GM23338 (cell line): ENCODE measurements around the gene DDT. TPM values are rescaled to one million over a fixed set of nuclear protein-coding genes. Genes with fewer than 3 reads are reported as not detected.
"Not testable (repeated sequence)": the region's sequence is repeated elsewhere in the genome, so short reads cannot be mapped to it uniquely, and the experiment has no call there.

Experiments
- ATAC-seq: fragments of 200-7000 bp; cut with Tn5 transposase; 3 replicates; pipeline ENCODE4 v1.9.1; 2020
- DNase-seq: peaks from one replicate; pipeline ENCODE4 v3.0.0-alpha.2; 2015; ENCODE audit warnings: low spot score
- H2AFZ ChIP-seq: fragments of 200-600 bp; sonication (generic); 2 replicates; pipeline ENCODE4 v1.8.0; 2016; ENCODE audit warnings: antibody characterized with exemption, mild to moderate bottlenecking, moderate library complexity
- H3F3A ChIP-seq: fragments of 200-600 bp; sonication (generic); replicated peaks from 2 replicates; pipeline ENCODE4 v1.8.0; 2017; ENCODE audit warnings: antibody characterized with exemption, mixed run types, low read depth
- H3K27ac ChIP-seq: fragments of 200-600 bp; sonication (generic); 2 replicates; pipeline ENCODE4 v1.6.1; 2016; ENCODE audit warnings: low read depth
- H3K27me3 ChIP-seq: fragments of 200-600 bp; sonication (generic); 2 replicates; pipeline ENCODE4 v1.8.0; 2016; ENCODE audit warnings: mild to moderate bottlenecking, mixed run types, moderate library complexity; ENCODE audit not compliant: insufficient read depth
- H3K36me3 ChIP-seq: fragments of 200-600 bp; sonication (generic); 2 replicates; pipeline ENCODE4 v1.8.0; 2016; ENCODE audit warnings: mild to moderate bottlenecking; ENCODE audit not compliant: insufficient read depth
- H3K4me1 ChIP-seq: fragments of 200-600 bp; sonication (generic); 2 replicates; pipeline ENCODE4 v1.8.0; 2016; ENCODE audit warnings: mild to moderate bottlenecking, moderate library complexity; ENCODE audit not compliant: insufficient read depth
- H3K4me2 ChIP-seq: fragments of 200-600 bp; sonication (generic); 2 replicates; pipeline ENCODE4 v1.7.1; 2017; ENCODE audit warnings: mixed run types
- H3K4me3 ChIP-seq: fragments of 200-600 bp; sonication (generic); 2 replicates; pipeline ENCODE4 v1.6.1; 2016; ENCODE audit warnings: mixed run types
- H3K79me2 ChIP-seq: fragments of 200-600 bp; sonication (generic); replicated peaks from 2 replicates; pipeline ENCODE4 v1.8.0; 2017; ENCODE audit warnings: mild to moderate bottlenecking; ENCODE audit not compliant: insufficient read depth
- H3K9me2 ChIP-seq: fragments of 200-600 bp; sonication (generic); 2 replicates; pipeline ENCODE4 v1.8.0; 2017; ENCODE audit not compliant: insufficient read depth
- H4K20me1 ChIP-seq: fragments of 200-600 bp; sonication (generic); replicated peaks from 2 replicates; pipeline ENCODE4 v1.8.0; 2017; ENCODE audit warnings: mild to moderate bottlenecking; ENCODE audit not compliant: insufficient read depth
- H3K27ac Mint-ChIP-seq: 2 replicates; pipeline ENCODE4 v1.8.0; 2020; ENCODE audit warnings: inconsistent platforms, mild to moderate bottlenecking, moderate library complexity, mixed read lengths
- H3K27me3 Mint-ChIP-seq: 3 replicates; pipeline ENCODE4 v1.8.0; 2022; ENCODE audit warnings: low read depth, mild to moderate bottlenecking, moderate library complexity, mixed read lengths, inconsistent platforms; ENCODE audit not compliant: insufficient read depth, poor library complexity
- H3K36me3 Mint-ChIP-seq: 3 replicates; pipeline ENCODE4 v1.8.0; 2021; ENCODE audit warnings: low read depth, mild to moderate bottlenecking, inconsistent platforms, moderate library complexity, mixed read lengths
- H3K4me1 Mint-ChIP-seq: 3 replicates; pipeline ENCODE4 v1.8.0; 2020; ENCODE audit warnings: mild to moderate bottlenecking, inconsistent platforms, mixed read lengths
- H3K4me3 Mint-ChIP-seq: 3 replicates; pipeline ENCODE4 v1.8.0; 2021; ENCODE audit warnings: moderate library complexity, mild to moderate bottlenecking, inconsistent platforms, mixed read lengths
- H3K9me3 Mint-ChIP-seq: 3 replicates; pipeline ENCODE4 v1.8.0; 2020; ENCODE audit warnings: moderate library complexity, mild to moderate bottlenecking, inconsistent platforms, mixed read lengths
- CTCF ChIP-seq, 2 experiments: fragments of 200-600 bp in 1 of 2; sonication (generic) in 1 of 2; conservative IDR thresholded peaks; 2 replicates each; pipeline versions ENCODE4 v1.5.1 to v1.6.1; 2016 to 2017; ENCODE audit warnings: antibody characterized with exemption in 2 of 2, low read depth in 2 of 2, mild to moderate bottlenecking in 2 of 2, moderate library complexity in 1 of 2
- ETS1 ChIP-seq: IDR thresholded peaks from 2 replicates; pipeline ENCODE4 v1.6.1; 2016; ENCODE audit warnings: antibody characterized with exemption
- EZH2 ChIP-seq: fragments of 200-600 bp; sonication (generic); IDR thresholded peaks from one replicate; pipeline ENCODE4 v1.8.0; 2017; ENCODE audit warnings: antibody characterized with exemption, mild to moderate bottlenecking, low read depth; ENCODE audit not compliant: unreplicated experiment
- EZH2phosphoT487 ChIP-seq: fragments of 200-600 bp; sonication (generic); IDR thresholded peaks from one replicate; pipeline ENCODE4 v1.8.1; 2018; ENCODE audit warnings: antibody characterized with exemption; ENCODE audit not compliant: unreplicated experiment
- JUNB ChIP-seq: IDR thresholded peaks from one replicate; pipeline ENCODE4 v1.6.1; 2016; ENCODE audit warnings: antibody characterized with exemption; ENCODE audit not compliant: unreplicated experiment
- NANOG ChIP-seq: IDR thresholded peaks from 2 replicates; pipeline ENCODE4 v1.6.1; 2016; ENCODE audit warnings: antibody characterized with exemption, borderline replicate concordance
- POLR2AphosphoS5 ChIP-seq: IDR thresholded peaks from 2 replicates; pipeline ENCODE4 v1.6.1; 2016; ENCODE audit warnings: antibody characterized with exemption, low read depth
- REST ChIP-seq: IDR thresholded peaks from one replicate; pipeline ENCODE4 v1.6.1; 2018; ENCODE audit warnings: antibody characterized with exemption; ENCODE audit not compliant: unreplicated experiment
- STAT1 ChIP-seq: IDR thresholded peaks from one replicate; pipeline ENCODE4 v1.6.1; 2016; ENCODE audit warnings: antibody characterized with exemption; ENCODE audit not compliant: unreplicated experiment
- ZNF331 ChIP-seq: fragments of 250-450 bp; sonication (Bioruptor Pico); IDR thresholded peaks from 2 replicates; pipeline ENCODE4 v1.5.0; 2020; ENCODE audit warnings: low read depth, mild to moderate bottlenecking, moderate library complexity
- long read RNA-seq: library from polyadenylated mRNA; unstranded; transcript quantifications from one replicate; pipeline ENCODE4 v2.0.0, GENCODE V29; 2020; ENCODE audit not compliant: unreplicated experiment
- polyA plus RNA-seq: library from polyadenylated mRNA; unstranded; fragments of >200 nt; fragmentation: Nextera tagmentation; extraction: Ambion mirVana; gene quantifications from 2 replicates; pipeline ENCODE4 v1.2.1, GENCODE V29; 2016
- total RNA-seq: library from RNA; depleted of rRNA; stranded (reverse); fragments of >200 nt; shearing (Covaris generic); gene quantifications from 2 replicates; pipeline ENCODE4 v1.2.3, GENCODE V29; 2014; rRNA removed

The DDT gene
- total RNA-seq (124 and 150 TPM in 2 replicates), polyA plus RNA-seq (216 and 232 TPM in 2 replicates)
- long read RNA-seq, transcript DDT-202 (3 exons, 713 nt), result major isoform, 104 of 105 reads
- long read RNA-seq, partial matches to known transcripts, result 0 of 105 reads
- long read RNA-seq, other reads (novel, unspliced or antisense), result 1 of 105 reads

GRCh38 chr22:23974345-23974744, at the start of gene DDT:
DDT (minus strand) TSS chr22:23974441; CDS start chr22:23974414, 27 bp downstream.
- H2AFZ ChIP-seq, H3K27ac Mint-ChIP-seq, H3K4me1 ChIP-seq, H3K9me3 Mint-ChIP-seq, H3K36me3 ChIP-seq, DNase-seq, H3K4me2 ChIP-seq, H4K20me1 ChIP-seq, H3K79me2 ChIP-seq, H3K4me3 Mint-ChIP-seq, H3K27me3 Mint-ChIP-seq, H3K27ac ChIP-seq, H3F3A ChIP-seq, H3K4me3 ChIP-seq, H3K9me2 ChIP-seq, H3K4me1 Mint-ChIP-seq, H3K27me3 ChIP-seq: not testable (repeated sequence)
- H3K36me3 Mint-ChIP-seq, result peaks cover 25% of the 10 kb centered on the region
- peak; percentile 92 for ATAC-seq

GRCh38 chr22:24023204-24023789, 49.1 kb upstream of the DDT start:
- Histone ChIP-seq H3K9me2 (no peaks in the 10 kb centered on the region), H2AFZ (no peak overlapping the region), H3K4me2 (no peak overlapping the region), H3K27me3 (no peaks in the 10 kb centered on the region), H3K4me3 (no peak overlapping the region), H3F3A (no peaks in the 10 kb centered on the region), H3K4me1 (no peaks in the 10 kb centered on the region), H3K79me2 (peaks cover 48% of the 10 kb centered on the region), H3K36me3 (no peaks in the 10 kb centered on the region), H4K20me1 (peaks cover 3% of the 10 kb centered on the region; the same call in 1 of the 2 replicates), H3K27ac (no peak overlapping the region)
- Mint-ChIP-seq H3K4me3 (no peak overlapping the region), H3K4me1 (peaks cover 6% of the 10 kb centered on the region; the same call in 2 of the 3 replicates), H3K9me3 (no peaks in the 10 kb centered on the region; the same call in 2 of the 3 replicates), H3K36me3 (peaks cover 3% of the 10 kb centered on the region; the same call in 1 of the 3 replicates), H3K27ac (no peak overlapping the region), H3K27me3 (no peaks in the 10 kb centered on the region)
- ATAC-seq (no peak), DNase-seq (no peak)
- TF ChIP-seq JUNB (no peak), ETS1 (no peak), POLR2AphosphoS5 (no peak), CTCF (conservative IDR thresholded peaks at IDR 0.05; ENCODE audit: low read depth in 2 of 2) (no peak), NANOG (no peak), EZH2phosphoT487 (no peak), REST (no peak), STAT1 (no peak), ZNF331 (CRISPR knock-in tag) (no peak), EZH2 (no peak)
